ENCODE results near the gene RASA3. TPM values are rescaled to one million over a fixed set of nuclear protein-coding genes. Genes with fewer than 3 reads are reported as not detected.

The RASA3 gene
- total RNA-seq, 4 donors from 2014 or later, result 4.4 to 15.6 (median 8.5) TPM

DNA sequence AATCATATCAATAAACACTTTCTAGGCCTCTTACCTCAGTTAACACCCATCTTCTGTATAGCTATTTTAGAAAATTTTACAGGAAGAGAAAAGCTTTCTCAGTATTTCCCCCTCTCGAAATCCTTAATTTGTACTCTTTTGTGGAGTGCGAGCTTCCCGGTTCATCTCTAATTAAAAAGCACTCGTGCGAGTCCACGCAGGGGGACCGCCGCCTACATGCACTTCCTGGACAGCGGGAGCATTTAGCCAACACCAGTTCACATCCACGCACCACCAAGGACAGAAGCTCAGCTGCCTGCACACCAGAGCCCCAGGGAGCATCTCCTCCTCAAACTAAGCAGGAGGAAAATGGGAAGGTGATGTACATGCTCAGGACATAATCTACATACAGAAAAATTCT lies 60.0 kb downstream of the RASA3 start:
- intact Hi-C loops (cut with DNase I; ENCODE audit: low total_unique reads), result no loop called here
- TF ChIP-seq POLR2A (IDR thresholded peaks at IDR 0.05), result no peak
- TF ChIP-seq EP300 (IDR thresholded peaks at IDR 0.05; ENCODE audit: low read depth), result no peak
- TF ChIP-seq POLR2AphosphoS5 (IDR thresholded peaks at IDR 0.05), result no peak
- TF ChIP-seq, protein P1, sequence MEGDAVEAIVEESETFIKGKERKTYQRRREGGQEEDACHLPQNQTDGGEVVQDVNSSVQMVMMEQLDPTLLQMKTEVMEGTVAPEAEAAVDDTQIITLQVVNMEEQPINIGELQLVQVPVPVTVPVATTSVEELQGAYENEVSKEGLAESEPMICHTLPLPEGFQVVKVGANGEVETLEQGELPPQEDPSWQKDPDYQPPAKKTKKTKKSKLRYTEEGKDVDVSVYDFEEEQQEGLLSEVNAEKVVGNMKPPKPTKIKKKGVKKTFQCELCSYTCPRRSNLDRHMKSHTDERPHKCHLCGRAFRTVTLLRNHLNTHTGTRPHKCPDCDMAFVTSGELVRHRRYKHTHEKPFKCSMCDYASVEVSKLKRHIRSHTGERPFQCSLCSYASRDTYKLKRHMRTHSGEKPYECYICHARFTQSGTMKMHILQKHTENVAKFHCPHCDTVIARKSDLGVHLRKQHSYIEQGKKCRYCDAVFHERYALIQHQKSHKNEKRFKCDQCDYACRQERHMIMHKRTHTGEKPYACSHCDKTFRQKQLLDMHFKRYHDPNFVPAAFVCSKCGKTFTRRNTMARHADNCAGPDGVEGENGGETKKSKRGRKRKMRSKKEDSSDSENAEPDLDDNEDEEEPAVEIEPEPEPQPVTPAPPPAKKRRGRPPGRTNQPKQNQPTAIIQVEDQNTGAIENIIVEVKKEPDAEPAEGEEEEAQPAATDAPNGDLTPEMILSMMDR (IDR thresholded peaks at IDR 0.05), result no peak
- 92 to 94% methylated on average over 10 of the region's 10 CpGs for WGBS, 2 donors (ENCODE audit: low coverage in 1 of 2)
- DNase-seq, result no peak
- Histone ChIP-seq H3K4me1 (peaks cover 12 to 19% (median 17%) of the 10 kb centered on the region in 4 donors), H3K9me3 (no peaks in the 10 kb centered on the region), H3K27ac (no peak overlapping the region), H3K36me3 (no peaks in the 10 kb centered on the region), H3K4me3 (no peak overlapping the region), H3K27me3 (no peaks in the 10 kb centered on the region)
- in situ Hi-C loops (cut with MboI; ENCODE audit: low pct_ligation_motif_present in 1 of 4, low pct_unique_long_range_greater_than_20kb in 1 of 4, low sequenced_read_pairs in 3 of 4), result no loop called here

DNA sequence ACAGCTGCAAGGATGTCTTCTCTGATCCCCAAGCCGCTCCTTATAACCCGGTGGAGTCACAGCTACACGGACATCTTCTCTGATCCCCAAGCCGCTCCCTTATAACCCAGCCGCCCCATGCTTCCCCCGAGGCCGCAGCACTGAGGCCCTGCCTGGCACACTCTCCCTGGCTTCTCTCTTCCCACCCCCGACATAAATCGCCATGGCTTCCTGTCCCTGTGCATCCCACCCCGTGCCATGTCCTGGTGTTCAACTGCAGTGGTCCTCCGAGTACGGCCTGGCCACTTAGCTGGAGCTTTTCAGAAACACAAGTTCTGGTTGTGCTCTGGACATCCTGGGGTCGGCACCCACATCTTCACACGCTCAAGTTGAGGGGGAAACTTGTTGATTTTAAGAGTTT lies 60.4 kb downstream of the RASA3 start:
- peaks cover 14 to 22% (median 18%) of the 10 kb centered on the region in 4 donors for H3K4me1 ChIP-seq
- in situ Hi-C loops (cut with MboI; ENCODE audit: low pct_ligation_motif_present in 1 of 4, low pct_unique_long_range_greater_than_20kb in 1 of 4, low sequenced_read_pairs in 3 of 4) (no loop called here), intact Hi-C loops (cut with DNase I; ENCODE audit: low total_unique reads) (no loop called here)
- H3K9me3 ChIP-seq, result no peaks in the 10 kb centered on the region
- no peaks in the 10 kb centered on the region for H3K27me3 ChIP-seq
- no peak overlapping the region for H3K4me3 ChIP-seq
- H3K36me3 ChIP-seq, result no peaks in the 10 kb centered on the region
- 75 to 77% methylated on average over 14 of the region's 14 CpGs for WGBS, 2 donors (ENCODE audit: low coverage in 1 of 2)
- DNase-seq, result no peak
- TF ChIP-seq EP300 (IDR thresholded peaks at IDR 0.05; ENCODE audit: low read depth) (no peak), POLR2A (IDR thresholded peaks at IDR 0.05) (no peak), POLR2AphosphoS5 (IDR thresholded peaks at IDR 0.05) (no peak)
- TF ChIP-seq, protein P1 (IDR thresholded peaks at IDR 0.05), result no peak
- H3K27ac ChIP-seq, result no peak overlapping the region

DNA sequence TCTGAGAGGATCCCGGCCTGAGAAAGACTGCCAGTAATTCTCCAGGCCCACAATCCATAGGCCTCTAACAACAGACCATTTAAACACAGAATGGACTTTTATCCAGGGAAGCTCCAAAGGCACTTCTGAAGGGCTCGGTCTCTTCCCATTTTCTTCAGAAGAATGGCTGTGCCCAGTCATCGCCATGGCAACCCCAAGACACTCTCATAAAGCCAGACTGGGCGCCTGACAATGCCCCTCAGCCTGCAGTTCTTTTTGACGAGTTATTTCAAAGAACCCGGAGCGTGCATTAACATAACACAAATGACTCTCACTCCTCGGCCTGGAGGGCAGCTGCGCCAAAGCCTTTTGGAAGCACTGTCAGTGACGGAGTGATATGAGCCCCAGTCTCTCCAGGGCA lies 61.0 kb downstream of the RASA3 start:
- Histone ChIP-seq H3K27me3 (no peaks in the 10 kb centered on the region), H3K36me3 (no peaks in the 10 kb centered on the region), H3K4me1 (peaks cover 20 to 27% (median 23%) of the 10 kb centered on the region in 4 donors), H3K9me3 (no peaks in the 10 kb centered on the region), H3K27ac (no peak overlapping the region), H3K4me3 (no peak overlapping the region)
- WGBS, 2 donors (ENCODE audit: low coverage in 1 of 2), result 87 to 89% methylated on average over 3 to 10 of the region's 10 CpGs
- intact Hi-C loops (cut with DNase I; ENCODE audit: low total_unique reads), result no loop called here
- TF ChIP-seq POLR2A (IDR thresholded peaks at IDR 0.05) (no peak), POLR2AphosphoS5 (IDR thresholded peaks at IDR 0.05) (no peak), EP300 (IDR thresholded peaks at IDR 0.05; ENCODE audit: low read depth) (no peak)
- TF ChIP-seq, protein P1 (IDR thresholded peaks at IDR 0.05), result no peak
- in situ Hi-C loops (cut with MboI; ENCODE audit: low pct_ligation_motif_present in 1 of 4, low pct_unique_long_range_greater_than_20kb in 1 of 4, low sequenced_read_pairs in 3 of 4), result no loop called here
- no peak for DNase-seq

DNA sequence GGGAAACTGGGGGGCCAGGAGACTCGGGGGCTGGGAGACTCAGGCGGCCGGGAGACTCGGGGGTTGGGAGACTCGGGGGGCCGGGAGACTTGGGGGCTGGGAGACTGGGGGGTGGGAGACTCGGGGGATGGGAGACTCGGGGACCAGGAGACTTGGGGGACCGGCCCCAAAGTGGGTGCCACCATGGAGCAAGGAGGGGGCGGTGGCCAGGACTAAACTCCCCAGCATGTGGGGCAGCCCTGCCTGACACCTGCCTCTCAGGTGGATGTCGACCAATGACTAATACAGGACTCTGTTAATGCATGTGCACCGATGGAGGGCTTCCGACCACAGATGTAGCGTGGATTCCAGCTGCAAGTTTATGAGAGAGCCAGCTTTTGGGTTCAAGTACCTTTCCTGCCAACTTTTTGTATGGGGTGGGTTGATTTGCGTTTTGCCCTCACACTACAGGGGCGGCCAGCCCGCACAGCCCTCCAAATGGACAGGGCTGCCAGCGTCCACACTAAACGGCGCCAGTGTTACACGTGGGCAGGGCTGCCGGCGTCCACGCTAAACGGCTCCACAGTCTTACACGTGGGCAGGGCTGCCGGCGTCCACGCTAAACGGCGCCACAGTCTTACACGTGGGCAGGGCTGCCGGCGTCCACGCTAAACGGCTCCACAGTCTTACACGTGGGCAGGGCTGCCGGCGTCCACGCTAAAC lies 62.2 kb downstream of the RASA3 start:
- Histone ChIP-seq H3K27me3 (no peaks in the 10 kb centered on the region), H3K36me3 (no peaks in the 10 kb centered on the region), H3K4me3 (no peak overlapping the region), H3K9me3 (no peaks in the 10 kb centered on the region), H3K27ac (no peak overlapping the region), H3K4me1 (peaks cover 31 to 39% (median 34%) of the 10 kb centered on the region in 4 donors)
- TF ChIP-seq, protein P1 (IDR thresholded peaks at IDR 0.05), result no peak
- TF ChIP-seq POLR2A (IDR thresholded peaks at IDR 0.05) (no peak), POLR2AphosphoS5 (IDR thresholded peaks at IDR 0.05) (no peak), EP300 (IDR thresholded peaks at IDR 0.05; ENCODE audit: low read depth) (no peak)
- DNase-seq, result peak; percentile 6
- intact Hi-C loops (cut with DNase I; ENCODE audit: low total_unique reads) (no loop called here), in situ Hi-C loops (cut with MboI; ENCODE audit: low pct_ligation_motif_present in 1 of 4, low pct_unique_long_range_greater_than_20kb in 1 of 4, low sequenced_read_pairs in 3 of 4) (no loop called here)
- 97 to 100% methylated on average over 1 to 37 of the region's 40 CpGs for WGBS, 2 donors (ENCODE audit: low coverage in 1 of 2)

Data from transverse colon (tissue), 4 donors.